Ovary (tissue), 3 donors: ENCODE data around the gene ADCY5.

ENCODE experiments used
- EP300 ChIP-seq: sonication (generic); formaldehyde crosslinking; IDR thresholded peaks from one replicate; pipeline ENCODE4 v1.6.1; 2017; ENCODE audit warnings: antibody characterized with exemption
- POLR2A ChIP-seq: fragments of 450-650 bp; IDR thresholded peaks from one replicate; pipeline ENCODE4 v1.6.1; 2017; ENCODE audit warnings: antibody characterized with exemption, mild to moderate bottlenecking, moderate library complexity
- TF ChIP-seq, protein P1 (sequence below), 3 donors: fragments of 450-650 bp in 2 of 3; fragments of 200-600 bp in 1 of 3; IDR thresholded peaks; one replicate each; pipeline versions ENCODE4 v1.5.1 to v1.8.0; 2016 to 2022; ENCODE audit warnings: antibody characterized with exemption in 3 of 3, mild to moderate bottlenecking in 1 of 3
- donor health status: DM: no; HTN: no; CAD: no.

DNA sequence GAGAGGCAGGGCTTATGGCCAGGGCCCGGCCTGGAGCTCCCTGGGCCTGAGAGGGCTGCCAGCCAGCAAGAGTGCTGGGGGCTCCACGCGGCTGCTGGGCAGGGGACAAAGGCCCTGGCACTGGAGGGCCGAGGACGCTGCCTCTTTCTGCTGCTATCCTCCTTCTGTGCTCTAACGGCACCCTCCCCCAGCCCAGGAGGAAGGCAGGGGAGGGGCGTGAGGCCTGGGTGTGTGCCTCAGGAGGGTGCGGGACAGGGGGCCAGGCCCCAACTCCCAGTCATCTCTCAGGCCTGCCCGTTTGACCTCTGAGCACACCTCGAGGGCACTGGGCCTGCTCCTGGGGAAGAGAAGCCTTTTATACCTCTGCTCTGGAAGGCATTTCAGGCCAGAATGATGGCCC is 115.5 kb downstream of the ADCY5 start:
- TF ChIP-seq, protein P1, sequence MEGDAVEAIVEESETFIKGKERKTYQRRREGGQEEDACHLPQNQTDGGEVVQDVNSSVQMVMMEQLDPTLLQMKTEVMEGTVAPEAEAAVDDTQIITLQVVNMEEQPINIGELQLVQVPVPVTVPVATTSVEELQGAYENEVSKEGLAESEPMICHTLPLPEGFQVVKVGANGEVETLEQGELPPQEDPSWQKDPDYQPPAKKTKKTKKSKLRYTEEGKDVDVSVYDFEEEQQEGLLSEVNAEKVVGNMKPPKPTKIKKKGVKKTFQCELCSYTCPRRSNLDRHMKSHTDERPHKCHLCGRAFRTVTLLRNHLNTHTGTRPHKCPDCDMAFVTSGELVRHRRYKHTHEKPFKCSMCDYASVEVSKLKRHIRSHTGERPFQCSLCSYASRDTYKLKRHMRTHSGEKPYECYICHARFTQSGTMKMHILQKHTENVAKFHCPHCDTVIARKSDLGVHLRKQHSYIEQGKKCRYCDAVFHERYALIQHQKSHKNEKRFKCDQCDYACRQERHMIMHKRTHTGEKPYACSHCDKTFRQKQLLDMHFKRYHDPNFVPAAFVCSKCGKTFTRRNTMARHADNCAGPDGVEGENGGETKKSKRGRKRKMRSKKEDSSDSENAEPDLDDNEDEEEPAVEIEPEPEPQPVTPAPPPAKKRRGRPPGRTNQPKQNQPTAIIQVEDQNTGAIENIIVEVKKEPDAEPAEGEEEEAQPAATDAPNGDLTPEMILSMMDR (IDR thresholded peaks at IDR 0.05) = no peak
- TF ChIP-seq EP300 (no peak), POLR2A (no peak)
